HEK293 (cell line): ENCODE data around the gene NCMAP.

Source experiments
- ZFHX2 ChIP-seq: fragments of 450-650 bp; formaldehyde crosslinking; conservative IDR thresholded peaks from 2 replicates; pipeline ENCODE4 v1.5.1; 2016; ENCODE audit warnings: missing biosample characterization, missing genetic modification characterization
- ZNF335 ChIP-seq: fragments of 450-650 bp; formaldehyde crosslinking; conservative IDR thresholded peaks from 2 replicates; pipeline ENCODE4 v1.5.1; 2016; ENCODE audit warnings: missing biosample characterization, missing genetic modification characterization
- ZNF558 ChIP-seq: fragments of 450-650 bp; formaldehyde crosslinking; IDR thresholded peaks from 2 replicates; pipeline ENCODE4 v1.5.1; 2016; ENCODE audit warnings: missing biosample characterization, missing genetic modification characterization
- ZNF830 ChIP-seq: fragments of 450-650 bp; IDR thresholded peaks from 2 replicates; pipeline ENCODE4 v1.5.0; 2018; ENCODE audit warnings: missing biosample characterization, missing genetic modification characterization, low read depth, mild to moderate bottlenecking, moderate library complexity
- TF ChIP-seq, protein P1 (sequence below): fragments of 450-650 bp; formaldehyde crosslinking; IDR thresholded peaks from 2 replicates; pipeline ENCODE4 v1.5.1; 2016; ENCODE audit warnings: missing biosample characterization, missing genetic modification characterization
- TF ChIP-seq, protein P2 (sequence below): fragments of 450-650 bp; formaldehyde crosslinking; IDR thresholded peaks from 2 replicates; pipeline ENCODE4 v1.5.1; 2016; ENCODE audit warnings: missing biosample characterization, missing genetic modification characterization

GRCh38 chr1:24558902-24559791 lies 3.3 kb downstream of the NCMAP start:
- TF ChIP-seq, protein P1, sequence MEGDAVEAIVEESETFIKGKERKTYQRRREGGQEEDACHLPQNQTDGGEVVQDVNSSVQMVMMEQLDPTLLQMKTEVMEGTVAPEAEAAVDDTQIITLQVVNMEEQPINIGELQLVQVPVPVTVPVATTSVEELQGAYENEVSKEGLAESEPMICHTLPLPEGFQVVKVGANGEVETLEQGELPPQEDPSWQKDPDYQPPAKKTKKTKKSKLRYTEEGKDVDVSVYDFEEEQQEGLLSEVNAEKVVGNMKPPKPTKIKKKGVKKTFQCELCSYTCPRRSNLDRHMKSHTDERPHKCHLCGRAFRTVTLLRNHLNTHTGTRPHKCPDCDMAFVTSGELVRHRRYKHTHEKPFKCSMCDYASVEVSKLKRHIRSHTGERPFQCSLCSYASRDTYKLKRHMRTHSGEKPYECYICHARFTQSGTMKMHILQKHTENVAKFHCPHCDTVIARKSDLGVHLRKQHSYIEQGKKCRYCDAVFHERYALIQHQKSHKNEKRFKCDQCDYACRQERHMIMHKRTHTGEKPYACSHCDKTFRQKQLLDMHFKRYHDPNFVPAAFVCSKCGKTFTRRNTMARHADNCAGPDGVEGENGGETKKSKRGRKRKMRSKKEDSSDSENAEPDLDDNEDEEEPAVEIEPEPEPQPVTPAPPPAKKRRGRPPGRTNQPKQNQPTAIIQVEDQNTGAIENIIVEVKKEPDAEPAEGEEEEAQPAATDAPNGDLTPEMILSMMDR = no peak
- TF ChIP-seq ZNF558 (tag by site-specific recombination) (no peak), ZNF830 (no peak), ZFHX2 (tag by site-specific recombination) (peak; percentile 45; the same call in 1 of the 2 replicates), ZNF335 (tag by site-specific recombination) (no peak)
- TF ChIP-seq, protein P2, sequence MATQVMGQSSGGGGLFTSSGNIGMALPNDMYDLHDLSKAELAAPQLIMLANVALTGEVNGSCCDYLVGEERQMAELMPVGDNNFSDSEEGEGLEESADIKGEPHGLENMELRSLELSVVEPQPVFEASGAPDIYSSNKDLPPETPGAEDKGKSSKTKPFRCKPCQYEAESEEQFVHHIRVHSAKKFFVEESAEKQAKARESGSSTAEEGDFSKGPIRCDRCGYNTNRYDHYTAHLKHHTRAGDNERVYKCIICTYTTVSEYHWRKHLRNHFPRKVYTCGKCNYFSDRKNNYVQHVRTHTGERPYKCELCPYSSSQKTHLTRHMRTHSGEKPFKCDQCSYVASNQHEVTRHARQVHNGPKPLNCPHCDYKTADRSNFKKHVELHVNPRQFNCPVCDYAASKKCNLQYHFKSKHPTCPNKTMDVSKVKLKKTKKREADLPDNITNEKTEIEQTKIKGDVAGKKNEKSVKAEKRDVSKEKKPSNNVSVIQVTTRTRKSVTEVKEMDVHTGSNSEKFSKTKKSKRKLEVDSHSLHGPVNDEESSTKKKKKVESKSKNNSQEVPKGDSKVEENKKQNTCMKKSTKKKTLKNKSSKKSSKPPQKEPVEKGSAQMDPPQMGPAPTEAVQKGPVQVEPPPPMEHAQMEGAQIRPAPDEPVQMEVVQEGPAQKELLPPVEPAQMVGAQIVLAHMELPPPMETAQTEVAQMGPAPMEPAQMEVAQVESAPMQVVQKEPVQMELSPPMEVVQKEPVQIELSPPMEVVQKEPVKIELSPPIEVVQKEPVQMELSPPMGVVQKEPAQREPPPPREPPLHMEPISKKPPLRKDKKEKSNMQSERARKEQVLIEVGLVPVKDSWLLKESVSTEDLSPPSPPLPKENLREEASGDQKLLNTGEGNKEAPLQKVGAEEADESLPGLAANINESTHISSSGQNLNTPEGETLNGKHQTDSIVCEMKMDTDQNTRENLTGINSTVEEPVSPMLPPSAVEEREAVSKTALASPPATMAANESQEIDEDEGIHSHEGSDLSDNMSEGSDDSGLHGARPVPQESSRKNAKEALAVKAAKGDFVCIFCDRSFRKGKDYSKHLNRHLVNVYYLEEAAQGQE = 0 out of 2 replicates have a peak, but pooled peaks have one; percentile 27
